HFFc6 (cell line): Measurements from ENCODE around the gene TBL3. TPM values are rescaled to one million over a fixed set of nuclear protein-coding genes. Genes with fewer than 3 reads are reported as not detected.

ENCODE experiments used
- DNase-seq: peaks from one replicate; pipeline ENCODE4 v3.0.0-alpha.2; 2018
- H3K27ac Mint-ChIP-seq: 2 replicates; pipeline ENCODE4 v1.8.0; 2020; ENCODE audit warnings: mild to moderate bottlenecking, mixed read lengths
- H3K27me3 Mint-ChIP-seq: 2 replicates; pipeline ENCODE4 v1.8.0; 2021; ENCODE audit warnings: mild to moderate bottlenecking, moderate library complexity, mixed read lengths; ENCODE audit not compliant: insufficient read depth
- H3K36me3 Mint-ChIP-seq: 2 replicates; pipeline ENCODE4 v1.8.0; 2021; ENCODE audit warnings: low read depth, mixed read lengths
- H3K4me1 Mint-ChIP-seq: 2 replicates; pipeline ENCODE4 v1.8.0; 2020; ENCODE audit warnings: low read depth, mixed read lengths
- H3K4me3 Mint-ChIP-seq: 2 replicates; pipeline ENCODE4 v1.8.0; 2020; ENCODE audit warnings: mild to moderate bottlenecking, moderate library complexity, mixed read lengths
- H3K9me3 Mint-ChIP-seq: 2 replicates; pipeline ENCODE4 v1.8.0; 2020; ENCODE audit warnings: mild to moderate bottlenecking, mixed read lengths
- total RNA-seq, 6 experiments: library from RNA; stranded (reverse); fragmentation: NEBNext Ultra II Directional; extraction: Animal tissue kit (Norgen Biotek cat#: 25700); gene quantifications; 2 replicates in 1 of 6; 3 replicates in 5 of 6; pipeline ENCODE4 v1.2.3, GENCODE V29; 2021
- TF ChIP-seq, protein P1 (sequence below): fragments of 200-600 bp; sonication (generic); IDR thresholded peaks from 2 replicates; pipeline ENCODE4 v1.5.0; 2021; ENCODE audit warnings: antibody characterized with exemption, mild to moderate bottlenecking

TBL3 gene
- total RNA-seq, 6 experiments from 2014 or later = 42.4 to 47.3 (median 44.1) TPM

DNA sequence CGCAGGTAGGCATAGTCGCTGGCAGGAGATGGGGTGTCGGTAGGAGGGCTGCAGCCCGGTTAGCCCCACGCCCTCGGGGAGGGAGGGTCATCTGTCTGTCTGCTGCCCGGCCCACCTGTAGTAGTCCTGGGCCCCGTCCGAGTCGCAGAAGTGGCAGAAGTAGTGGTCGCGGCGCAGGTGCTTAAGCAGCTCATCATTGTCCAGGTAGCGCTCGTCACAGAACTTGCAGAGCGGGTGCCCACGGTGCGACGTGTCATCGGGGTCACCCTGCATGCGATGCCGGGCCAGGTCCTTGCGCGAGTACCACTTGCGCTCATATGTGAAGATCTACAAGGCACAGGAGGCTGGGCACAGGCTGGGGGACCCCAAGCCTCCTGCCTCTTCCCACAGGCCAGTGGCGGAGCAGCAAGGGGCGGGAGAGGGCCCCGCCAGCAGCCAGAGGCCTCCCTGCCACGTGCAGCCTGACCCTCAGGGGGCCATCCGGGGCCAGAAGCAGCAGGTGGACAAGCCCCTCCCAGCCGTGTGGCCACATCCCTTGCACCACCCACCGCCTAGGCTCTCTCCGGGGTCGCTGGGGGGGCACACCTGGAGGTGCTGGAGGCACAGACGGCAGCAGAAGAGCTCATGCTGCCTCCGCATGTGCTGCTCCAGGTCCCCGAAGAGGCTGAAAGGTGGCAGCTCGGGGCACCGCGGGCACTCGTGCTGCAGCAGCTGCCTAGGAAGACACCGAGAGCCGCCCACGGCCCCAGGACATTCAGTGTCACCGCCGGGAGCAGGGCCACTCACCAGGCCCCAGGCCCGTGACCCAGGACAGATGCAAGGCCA is 30.8 kb downstream of the TBL3 start:
- H3K9me3 Mint-ChIP-seq = no peaks in the 10 kb centered on the region
- H3K27ac Mint-ChIP-seq = no peak overlapping the region
- peaks cover 13% of the 10 kb centered on the region for H3K4me1 Mint-ChIP-seq
- no peaks in the 10 kb centered on the region for H3K27me3 Mint-ChIP-seq
- H3K4me3 Mint-ChIP-seq = no peak overlapping the region
- peaks cover 5% of the 10 kb centered on the region; the same call in 1 of the 2 replicates for H3K36me3 Mint-ChIP-seq
- no peak for DNase-seq
- TF ChIP-seq, protein P1, sequence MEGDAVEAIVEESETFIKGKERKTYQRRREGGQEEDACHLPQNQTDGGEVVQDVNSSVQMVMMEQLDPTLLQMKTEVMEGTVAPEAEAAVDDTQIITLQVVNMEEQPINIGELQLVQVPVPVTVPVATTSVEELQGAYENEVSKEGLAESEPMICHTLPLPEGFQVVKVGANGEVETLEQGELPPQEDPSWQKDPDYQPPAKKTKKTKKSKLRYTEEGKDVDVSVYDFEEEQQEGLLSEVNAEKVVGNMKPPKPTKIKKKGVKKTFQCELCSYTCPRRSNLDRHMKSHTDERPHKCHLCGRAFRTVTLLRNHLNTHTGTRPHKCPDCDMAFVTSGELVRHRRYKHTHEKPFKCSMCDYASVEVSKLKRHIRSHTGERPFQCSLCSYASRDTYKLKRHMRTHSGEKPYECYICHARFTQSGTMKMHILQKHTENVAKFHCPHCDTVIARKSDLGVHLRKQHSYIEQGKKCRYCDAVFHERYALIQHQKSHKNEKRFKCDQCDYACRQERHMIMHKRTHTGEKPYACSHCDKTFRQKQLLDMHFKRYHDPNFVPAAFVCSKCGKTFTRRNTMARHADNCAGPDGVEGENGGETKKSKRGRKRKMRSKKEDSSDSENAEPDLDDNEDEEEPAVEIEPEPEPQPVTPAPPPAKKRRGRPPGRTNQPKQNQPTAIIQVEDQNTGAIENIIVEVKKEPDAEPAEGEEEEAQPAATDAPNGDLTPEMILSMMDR = no peak

DNA sequence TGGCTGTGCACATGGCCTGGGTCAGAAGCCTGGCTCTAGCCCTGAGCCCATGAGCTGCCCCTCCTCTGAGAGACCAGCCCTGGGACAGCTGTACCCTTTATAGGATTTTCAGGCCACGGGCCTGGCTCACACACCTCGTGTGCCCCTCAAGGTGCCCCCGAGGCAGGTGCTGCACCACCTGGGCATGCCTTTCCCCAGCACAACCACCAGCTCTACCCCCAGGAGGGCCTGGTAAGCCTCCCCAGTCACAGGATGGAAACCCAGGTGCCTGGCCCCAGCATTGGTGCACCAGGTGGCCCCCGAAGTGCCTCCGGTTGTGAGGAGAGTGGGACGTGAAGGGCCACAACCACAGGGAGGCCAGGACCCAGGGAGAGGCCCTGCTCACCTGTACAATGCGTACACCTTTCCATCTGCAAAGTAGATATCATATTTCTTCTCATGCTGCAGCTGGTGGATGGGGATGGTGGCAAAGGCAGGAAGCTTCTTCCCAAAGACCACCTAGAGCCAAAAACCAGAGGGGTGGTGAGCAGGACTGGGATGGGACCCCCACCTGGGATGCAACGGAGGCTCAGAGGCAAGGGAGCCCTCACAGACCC is 31.5 kb downstream of the TBL3 start:
- Mint-ChIP-seq H3K4me3 (no peak overlapping the region), H3K9me3 (no peaks in the 10 kb centered on the region), H3K27me3 (no peaks in the 10 kb centered on the region), H3K36me3 (peaks cover 2% of the 10 kb centered on the region; the same call in 1 of the 2 replicates), H3K4me1 (peaks cover 15% of the 10 kb centered on the region), H3K27ac (no peak overlapping the region)
- TF ChIP-seq, protein P1 = no peak
- no peak for DNase-seq

DNA sequence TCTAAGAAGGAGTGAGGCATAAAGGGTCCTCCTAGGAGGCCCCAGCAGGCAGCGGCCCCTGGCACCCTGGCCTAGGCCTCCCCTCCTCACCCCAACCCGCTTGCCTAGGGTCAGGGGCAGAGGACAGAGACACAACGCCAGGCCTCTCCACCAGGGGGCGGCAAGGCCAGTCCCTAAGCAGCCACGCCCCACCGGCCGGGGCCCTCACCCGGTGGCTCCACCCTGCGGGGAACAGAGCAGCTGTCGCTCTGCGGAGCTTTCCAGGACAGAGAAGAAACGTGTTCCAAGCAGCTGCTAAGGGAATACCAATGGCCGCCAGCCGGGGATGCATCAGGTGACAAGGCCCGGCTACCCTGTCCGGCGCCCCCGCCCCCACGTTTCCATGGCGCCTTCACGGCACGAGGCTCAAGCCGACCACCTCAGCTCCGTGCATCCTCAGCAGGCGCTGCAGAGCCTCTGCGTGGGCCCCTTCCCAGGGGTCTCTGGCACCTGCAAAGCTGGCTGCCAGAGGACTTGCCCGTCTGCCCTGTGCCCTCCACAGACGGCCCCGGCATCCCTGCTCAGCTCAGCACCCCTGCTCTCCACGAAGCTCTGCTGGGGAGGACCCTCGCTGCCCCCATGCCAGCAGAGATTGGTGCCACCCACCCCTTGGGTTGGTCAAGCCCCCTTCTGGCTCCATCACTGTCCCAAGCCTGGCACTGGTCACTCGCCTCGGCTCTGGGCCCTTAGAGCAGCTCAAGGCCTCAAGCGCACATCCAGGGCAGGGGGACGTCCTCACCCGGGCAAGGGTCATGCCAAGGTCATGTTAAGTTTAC is 32.2 kb downstream of the TBL3 start:
- no peak overlapping the region for H3K4me3 Mint-ChIP-seq
- peaks cover 5% of the 10 kb centered on the region; the same call in 1 of the 2 replicates for H3K36me3 Mint-ChIP-seq
- no peak overlapping the region for H3K27ac Mint-ChIP-seq
- H3K9me3 Mint-ChIP-seq = no peaks in the 10 kb centered on the region
- peaks cover 2% of the 10 kb centered on the region; the same call in 1 of the 2 replicates for H3K27me3 Mint-ChIP-seq
- peak; percentile 82 for DNase-seq
- peaks cover 19% of the 10 kb centered on the region for H3K4me1 Mint-ChIP-seq
- TF ChIP-seq, protein P1 = peak; percentile 98

DNA sequence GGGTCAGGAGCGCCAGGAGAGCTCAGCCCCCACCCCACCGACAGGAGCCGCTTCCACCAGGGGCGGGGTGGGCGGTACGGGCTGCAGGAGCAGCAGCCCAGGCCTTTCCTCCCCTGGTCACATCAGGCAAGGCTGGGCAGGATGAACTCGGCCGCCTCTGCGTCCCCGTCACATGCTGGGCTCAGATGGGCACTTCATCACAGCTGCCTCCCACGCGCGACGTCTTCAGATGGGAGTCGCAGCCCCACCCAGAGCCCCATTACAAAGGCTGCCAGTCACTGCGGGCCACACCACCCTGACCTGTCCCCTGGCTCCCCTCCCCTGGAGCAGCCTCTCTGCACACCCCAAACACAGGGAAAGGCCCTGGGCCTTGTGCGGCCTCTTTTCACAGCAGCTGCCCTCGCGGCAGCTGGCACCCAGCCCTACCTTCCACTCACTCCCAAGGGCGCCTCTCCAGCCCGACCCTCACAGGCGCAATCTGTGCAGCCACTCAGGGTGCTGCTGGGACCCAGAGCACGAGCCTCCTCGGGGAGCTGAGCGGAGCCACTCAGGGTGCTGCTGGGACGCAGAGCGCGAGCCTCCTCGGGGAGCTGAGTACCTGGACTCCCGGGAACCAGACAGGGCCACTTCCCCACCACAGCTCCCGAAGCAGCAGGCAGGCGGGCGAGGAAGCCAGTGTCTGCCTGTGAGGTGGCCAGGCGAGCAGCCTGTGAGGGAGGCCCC is 33.1 kb downstream of the TBL3 start:
- Mint-ChIP-seq H3K4me1 (peaks cover 20% of the 10 kb centered on the region), H3K4me3 (no peak overlapping the region), H3K27me3 (peaks cover 2% of the 10 kb centered on the region; the same call in 1 of the 2 replicates), H3K27ac (no peak overlapping the region), H3K9me3 (no peaks in the 10 kb centered on the region), H3K36me3 (peaks cover 5% of the 10 kb centered on the region; the same call in 1 of the 2 replicates)
- TF ChIP-seq, protein P1 = no peak
- no peak for DNase-seq

DNA sequence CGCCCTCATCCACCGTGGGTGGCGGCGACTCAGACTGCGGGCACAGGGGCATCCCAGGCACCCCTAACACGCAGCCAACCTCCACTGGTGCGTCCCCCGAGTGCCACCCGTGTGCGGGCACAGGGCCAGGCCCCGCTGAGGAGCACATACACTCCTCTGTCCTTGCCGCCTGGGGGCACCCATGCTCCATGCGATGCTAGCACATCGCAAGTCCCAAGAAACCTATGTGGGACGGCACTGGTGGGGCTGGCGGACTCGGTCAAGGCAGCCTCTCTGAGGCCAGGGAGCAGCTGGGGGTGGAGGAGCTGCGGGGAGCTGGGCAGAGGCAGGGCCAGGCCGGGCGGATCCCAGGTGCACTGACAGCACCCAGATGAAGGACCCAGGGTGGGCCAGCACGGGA is 33.8 kb downstream of the TBL3 start:
- no peak for DNase-seq
- Mint-ChIP-seq H3K9me3 (no peaks in the 10 kb centered on the region), H3K27ac (no peak overlapping the region), H3K4me1 (peaks cover 26% of the 10 kb centered on the region), H3K27me3 (peaks cover 2% of the 10 kb centered on the region; the same call in 1 of the 2 replicates), H3K4me3 (no peak overlapping the region), H3K36me3 (peaks cover 5% of the 10 kb centered on the region; the same call in 1 of the 2 replicates)
- TF ChIP-seq, protein P1 = no peak
